Anterior cingulate cortex (tissue), 58 donors: ENCODE data around the gene ULBP3.
"Not testable (repeated sequence)": the region's sequence is repeated elsewhere in the genome, so short reads cannot be mapped to it uniquely, and the experiment has no call there.

Experiments used
- DNase-seq, 58 donors: peaks; one replicate each; lab custom pipeline; 2025; lab: John Stamatoyannopoulos, UW

The ULBP3 gene

GRCh38 chr6:150043501-150044412 lies 25.2 kb downstream of the ULBP3 start:
- DNase-seq = no peak

GRCh38 chr6:150043096-150043495 lies 25.8 kb downstream of the ULBP3 start:
- DNase-seq = no peak

- no peak for DNase-seq
Observed at GRCh38 chr6:150038202-150039062, 30.5 kb downstream of the ULBP3 start.

DNA sequence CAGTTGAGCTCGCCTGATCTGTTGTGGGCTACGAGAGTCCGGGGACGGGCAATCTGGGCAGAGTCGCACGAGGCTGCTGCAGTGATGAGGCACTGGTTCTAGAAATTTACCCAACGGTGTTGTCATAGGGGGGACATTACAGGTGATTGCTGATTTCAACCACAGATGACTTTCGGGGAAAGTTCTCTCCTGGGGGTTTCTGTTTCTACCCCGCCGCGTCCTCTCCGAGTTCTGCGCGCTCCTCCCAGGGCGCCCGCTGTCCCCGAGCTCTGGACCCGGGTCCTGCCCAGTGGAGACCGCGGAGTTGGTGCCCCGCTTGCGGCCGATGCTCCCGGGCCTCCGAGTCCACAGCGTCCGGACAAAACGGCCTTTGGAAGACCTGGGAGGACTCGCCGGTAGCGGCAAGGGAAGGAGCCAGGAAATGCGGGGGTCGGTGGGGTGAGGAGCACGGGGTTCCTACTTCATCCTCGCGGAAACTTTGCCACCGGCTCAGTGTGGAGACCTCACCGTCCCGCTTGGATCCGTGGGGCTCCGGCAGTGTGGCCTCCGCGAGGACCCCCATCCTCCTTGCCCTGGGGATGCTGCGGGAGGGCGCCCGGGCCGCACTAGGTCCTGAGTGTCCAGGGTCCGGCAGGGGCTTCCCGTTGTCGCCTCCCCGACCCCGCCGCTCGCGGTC lies 31.3 kb downstream of the ULBP3 start:
- DNase-seq = no peak

GRCh38 chr6:150036081-150036480 lies 32.8 kb downstream of the ULBP3 start:
- no peak for DNase-seq

DNA sequence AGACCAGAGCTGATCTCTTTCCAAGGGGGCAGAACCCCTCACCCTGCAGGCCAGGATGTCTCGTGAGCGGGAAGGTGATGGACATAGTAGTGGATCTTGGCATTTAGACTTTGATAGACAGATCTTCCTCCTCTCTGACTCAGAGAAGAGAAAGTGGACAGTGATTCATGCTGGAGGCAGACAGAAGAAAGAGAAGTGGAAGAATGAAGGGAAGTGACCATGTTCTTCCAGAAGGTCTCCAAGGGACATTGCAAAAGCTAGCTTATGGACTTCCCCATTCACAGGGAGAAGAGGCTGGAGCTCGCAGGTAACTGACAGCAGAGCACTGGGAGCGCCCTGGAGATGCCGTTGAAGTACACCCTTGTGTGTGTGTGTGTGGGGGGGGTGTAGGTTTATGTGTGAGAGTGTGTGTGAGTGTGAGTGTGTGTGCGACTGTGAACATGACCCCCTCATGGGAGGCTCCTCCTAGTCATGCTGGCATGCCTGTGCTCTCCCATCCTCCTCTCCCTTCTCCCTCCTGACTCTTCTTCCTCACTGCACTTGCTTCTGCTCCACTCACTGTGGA lies 35.6 kb downstream of the ULBP3 start:
- no peak for DNase-seq

GRCh38 chr6:150032598-150032997 lies 36.3 kb downstream of the ULBP3 start:
- DNase-seq = no peak

GRCh38 chr6:150030611-150031010 lies 38.3 kb downstream of the ULBP3 start:
- DNase-seq = no peak

DNA sequence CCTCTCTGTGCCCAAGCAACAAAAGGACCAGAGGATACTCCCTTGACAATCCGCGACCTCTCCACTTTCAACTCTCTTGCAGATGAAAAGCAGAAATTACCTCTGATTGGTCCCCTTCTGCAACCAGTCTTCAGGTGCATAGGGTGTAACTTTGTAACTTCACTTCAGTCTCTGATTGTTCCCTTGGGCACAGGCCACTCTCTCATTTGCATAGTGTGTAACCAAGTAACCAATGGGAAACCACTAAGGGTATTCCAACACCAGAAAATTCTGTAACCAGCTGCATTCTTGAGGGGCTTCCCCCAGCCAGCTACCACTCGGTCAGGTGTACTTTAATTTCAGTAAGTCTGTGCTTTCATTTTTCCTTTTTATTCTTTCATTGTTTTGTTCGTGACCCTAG lies 39.2 kb downstream of the ULBP3 start:
- no peak for DNase-seq

GRCh38 chr6:150029276-150029675 lies 39.6 kb downstream of the ULBP3 start:
- no peak for DNase-seq

- DNase-seq = no peak
Observed at GRCh38 chr6:150028799-150029198, 40.1 kb downstream of the ULBP3 start.

DNA sequence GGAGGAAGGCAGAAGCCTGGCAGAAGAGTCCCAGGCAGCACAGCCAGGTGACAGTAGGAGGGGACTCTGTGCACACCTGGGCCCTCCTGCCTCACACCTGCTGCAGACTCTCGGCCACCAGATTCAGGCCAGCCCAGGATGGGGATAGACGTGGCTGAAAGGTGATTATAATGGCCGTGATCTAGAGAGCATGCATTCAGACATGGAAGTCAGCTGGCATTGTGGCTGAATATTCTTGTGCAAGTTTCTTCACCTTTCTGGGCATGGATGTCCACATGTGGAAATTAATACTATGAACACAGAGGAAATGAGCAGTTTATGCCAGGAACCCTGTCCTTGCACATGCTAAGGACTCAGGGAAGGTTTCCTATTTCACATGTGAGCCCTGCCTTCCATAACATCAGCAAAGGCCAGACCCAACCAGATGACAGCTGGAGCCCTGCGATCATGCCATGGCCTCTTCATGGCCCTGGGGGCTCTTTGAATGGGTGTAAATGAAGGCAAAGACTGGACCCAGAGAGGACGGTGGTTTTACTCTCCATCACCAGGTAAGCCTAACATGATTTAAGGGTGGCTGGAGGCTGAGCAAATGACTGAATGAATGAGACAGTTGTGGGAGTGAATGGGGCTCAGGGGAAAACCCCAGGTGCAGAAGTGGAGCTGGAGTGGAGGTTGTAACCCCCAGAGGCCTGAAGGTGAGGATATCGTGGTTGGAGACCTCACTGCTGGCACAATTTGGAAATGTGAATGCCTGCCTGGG lies 40.9 kb downstream of the ULBP3 start:
- no peak for DNase-seq

DNA sequence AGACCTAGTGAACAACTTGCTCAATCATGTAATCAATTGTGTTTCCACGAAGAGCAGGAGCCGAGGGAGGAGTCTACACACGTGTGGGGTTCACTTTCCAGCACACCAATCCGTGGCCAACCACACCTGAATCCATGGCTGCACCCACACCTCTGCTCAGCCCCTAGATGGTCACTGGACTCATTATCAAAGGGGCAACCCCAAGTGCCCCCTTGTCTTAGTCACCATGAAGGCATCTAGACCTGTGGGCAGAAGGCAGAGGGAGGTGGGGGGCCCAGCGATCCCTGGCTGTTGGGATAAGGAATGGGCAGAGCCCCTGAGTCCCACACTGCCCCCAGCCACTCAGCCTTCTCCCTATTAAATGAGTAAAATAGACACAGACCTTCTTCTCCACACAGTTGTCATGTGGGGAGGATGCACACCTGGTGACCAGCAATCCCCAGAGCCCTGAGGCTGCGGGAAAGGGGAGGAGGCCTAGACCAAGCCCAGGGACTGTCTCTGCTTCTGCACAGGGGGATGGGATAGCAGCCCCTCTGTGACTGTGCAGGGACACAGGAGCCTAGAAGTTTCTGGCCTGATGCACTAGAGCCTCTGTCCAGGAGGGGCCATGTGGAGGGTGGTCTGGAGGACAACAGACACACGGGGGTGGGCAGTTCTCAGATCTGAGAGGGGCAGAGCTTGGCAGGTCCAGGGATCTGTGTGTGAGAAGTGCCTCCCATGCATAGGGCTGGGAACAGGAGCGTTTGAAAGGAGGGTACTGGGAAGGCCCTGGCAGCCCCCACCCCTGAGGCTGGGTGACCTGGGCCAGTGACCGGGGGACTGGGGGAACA lies 41.7 kb downstream of the ULBP3 start:
- no peak for DNase-seq

- peak in 1 of 58 donors; percentile 16 for DNase-seq
Observed at GRCh38 chr6:150025201-150025917, 43.6 kb downstream of the ULBP3 start, which contains the start of gene RAET1L. Gene RAET1L, minus strand, starts transcription at chr6:150025532. Its CDS starts 61 bp downstream, at chr6:150025471.

DNA sequence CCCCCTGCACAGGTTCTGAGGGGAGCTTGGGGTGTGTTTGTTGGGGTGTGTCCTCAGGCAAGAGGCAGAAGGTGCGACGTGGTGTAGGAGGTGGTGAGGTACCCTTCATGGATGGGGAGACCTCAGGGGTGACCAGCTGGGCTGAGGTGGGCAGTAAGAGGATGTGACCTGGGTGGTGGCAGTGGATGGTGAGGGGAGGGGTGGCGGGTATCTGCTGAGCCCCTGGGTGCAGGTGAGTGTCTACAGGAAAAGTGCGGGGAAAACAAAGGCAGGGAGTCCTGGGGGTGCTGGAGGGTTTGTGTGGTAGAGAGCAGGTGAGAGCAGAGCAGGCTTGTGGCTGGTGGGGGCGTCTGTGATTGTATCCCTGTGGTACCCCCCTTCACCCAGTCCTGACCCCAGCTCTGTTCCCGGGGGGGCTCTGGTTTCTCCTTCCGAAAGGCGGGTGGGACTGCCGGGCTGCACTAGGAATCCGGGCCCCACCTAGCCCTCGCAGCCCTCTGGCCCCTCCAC lies 44.2 kb downstream of the ULBP3 start:
- DNase-seq = no peak

DNA sequence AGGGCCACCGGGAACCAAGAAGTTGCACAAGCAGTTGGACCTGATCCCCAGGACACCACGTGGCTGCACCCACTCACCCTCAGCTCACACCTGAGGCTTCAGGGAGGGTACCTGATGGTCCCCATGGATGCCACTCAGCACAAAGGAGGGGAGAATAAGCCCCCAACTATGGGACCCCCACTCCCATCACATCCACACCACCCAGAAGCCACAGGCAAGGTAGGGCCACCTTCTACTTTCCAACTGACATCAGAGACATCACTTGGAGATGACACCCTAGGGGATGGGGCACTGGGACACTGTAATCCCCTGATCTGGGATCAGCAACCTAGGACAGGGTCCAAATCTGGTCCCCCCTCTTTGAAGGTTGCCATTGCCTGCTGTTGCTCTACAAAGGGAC lies 44.9 kb downstream of the ULBP3 start:
- not testable (repeated sequence) for DNase-seq

GRCh38 chr6:150021870-150022269 lies 47.1 kb downstream of the ULBP3 start:
- DNase-seq = not testable (repeated sequence)
